GM19193 (cell line): ENCODE measurements around the gene ANKUB1.

Experiments
- POLR2A ChIP-seq: IDR thresholded peaks from 4 replicates; pipeline ENCODE4 v1.6.1; 2011; ENCODE audit not compliant: insufficient read depth, insufficient read length; ENCODE audit errors: extremely low read depth

The ANKUB1 gene

DNA sequence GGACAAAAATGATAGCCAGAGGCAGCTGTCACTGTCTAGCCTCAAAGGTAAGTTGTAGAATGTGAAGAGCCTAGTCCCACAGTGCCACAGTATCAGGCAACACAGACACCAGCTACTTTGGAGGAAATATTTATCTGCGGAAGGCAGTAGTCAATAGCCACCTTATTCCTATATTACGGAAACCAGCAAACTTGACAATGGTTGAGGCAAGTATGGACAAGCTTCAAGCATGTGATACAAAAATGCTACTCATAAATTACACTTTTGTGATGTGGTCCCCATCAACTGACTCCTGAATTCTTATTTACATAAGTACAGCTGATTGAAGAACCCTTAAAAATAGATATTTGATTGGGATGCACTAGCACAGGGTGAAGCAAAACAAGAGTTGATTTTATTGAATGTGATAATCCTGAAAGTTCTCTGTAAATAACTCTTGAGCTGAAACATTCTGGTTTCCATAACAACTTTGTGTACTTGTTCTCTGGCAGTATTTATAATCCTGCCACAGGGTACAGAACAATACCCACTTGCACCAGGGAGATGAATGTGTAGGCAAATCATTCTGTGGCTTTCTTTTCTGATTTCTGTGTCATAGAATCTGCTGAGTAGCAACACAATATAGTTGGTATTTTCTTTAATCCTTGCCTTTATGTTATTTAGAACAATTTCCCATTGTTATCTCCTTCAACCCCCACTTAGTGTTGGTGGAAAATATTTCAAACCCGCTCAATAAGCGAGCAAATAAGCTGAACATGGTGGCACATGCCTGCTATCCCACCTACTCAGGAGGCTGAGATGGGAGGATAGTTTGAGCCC lies at the start of gene ANKUB1:
Gene ANKUB1, minus strand, starts transcription at position 103 of the 819 bp plus-strand sequence. CDS start 188 bp downstream, outside the sequence.
- no peak for TF ChIP-seq POLR2A

DNA sequence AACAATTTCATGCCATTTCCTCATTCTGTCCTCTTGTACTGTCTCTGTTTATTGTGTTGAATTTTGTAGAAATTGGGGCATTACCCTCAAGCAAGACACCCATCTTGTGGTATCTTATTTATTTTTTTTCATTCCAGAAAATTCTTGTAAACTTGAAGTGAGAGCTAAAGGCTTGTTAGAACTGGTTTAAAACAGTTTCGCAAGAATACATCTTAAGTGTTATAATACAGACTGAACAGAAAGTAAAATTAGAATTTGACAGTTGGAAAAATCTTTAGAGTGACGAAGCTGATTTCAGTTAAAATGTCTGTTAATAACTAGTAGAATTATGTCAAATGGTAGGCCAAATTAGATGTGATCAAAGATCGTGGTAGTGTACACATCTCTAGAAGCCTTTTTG lies 47.5 kb upstream of the ANKUB1 start:
- TF ChIP-seq POLR2A, result no peak

GRCh38 chr3:149833241-149833640 lies 40.9 kb upstream of the ANKUB1 start:
- TF ChIP-seq POLR2A, result no peak

DNA sequence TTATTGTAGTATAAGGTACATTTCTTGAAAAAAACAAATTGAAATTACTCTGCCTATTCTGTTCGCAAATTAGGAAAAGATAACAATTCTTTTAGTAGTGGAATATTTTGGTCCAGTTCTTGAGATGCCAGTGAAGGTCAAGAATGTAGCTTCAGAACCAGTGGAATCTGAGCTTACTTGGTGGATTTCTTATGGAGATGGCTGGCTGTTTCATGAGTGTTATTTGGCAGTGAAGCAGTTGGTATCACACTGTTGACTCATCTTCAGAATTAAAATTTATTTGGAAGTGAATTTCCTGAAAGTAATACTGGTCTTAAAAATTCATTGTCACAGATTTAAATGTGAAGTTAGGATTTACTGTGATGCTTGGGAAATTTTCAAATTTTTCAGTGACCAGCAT lies 39.7 kb upstream of the ANKUB1 start:
- TF ChIP-seq POLR2A, result no peak

- no peak for TF ChIP-seq POLR2A
These were observed 39.0 kb upstream of the ANKUB1 start for GRCh38 chr3:149831321-149831720.

DNA sequence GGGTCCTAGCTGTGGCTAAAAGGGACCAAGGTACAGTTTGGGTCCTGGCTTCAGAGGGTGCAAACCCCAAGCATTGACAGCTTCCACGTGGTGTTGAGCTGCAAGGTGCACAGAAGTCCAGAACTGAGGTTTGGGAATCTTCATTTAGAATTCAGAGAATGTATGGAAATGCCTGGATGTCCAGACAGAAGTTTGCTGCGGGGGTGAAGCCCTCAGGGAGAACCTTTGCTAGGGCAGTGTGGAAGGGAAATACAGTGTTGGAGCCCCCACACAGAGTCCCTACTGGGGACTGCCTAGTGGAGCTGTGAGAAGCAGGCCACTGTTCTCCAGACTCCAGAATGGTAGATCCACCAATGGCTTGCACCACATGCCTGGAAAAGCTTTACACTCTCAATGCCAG lies 38.5 kb upstream of the ANKUB1 start:
- TF ChIP-seq POLR2A, result no peak

DNA sequence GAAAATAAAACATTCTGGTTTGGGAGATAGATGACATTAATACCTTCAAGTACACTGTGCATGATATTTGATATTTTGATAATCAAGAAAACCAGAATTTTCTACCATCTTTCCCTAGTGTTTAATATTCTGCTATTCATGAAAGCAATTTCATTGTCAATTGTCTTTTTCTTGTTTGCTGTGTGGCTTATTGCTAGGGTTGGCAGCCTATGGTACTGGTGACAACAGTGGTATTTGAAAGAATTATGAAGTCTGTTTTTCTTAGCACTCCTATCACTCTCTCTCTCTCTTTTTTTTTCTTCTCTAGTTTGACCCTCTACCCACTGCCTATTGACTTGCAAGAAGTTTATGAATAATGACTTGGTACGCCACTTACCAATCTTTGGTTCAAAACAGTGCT lies 36.0 kb upstream of the ANKUB1 start:
- no peak for TF ChIP-seq POLR2A

GRCh38 chr3:149826636-149827035 lies 34.3 kb upstream of the ANKUB1 start:
- no peak for TF ChIP-seq POLR2A

- TF ChIP-seq POLR2A, result no peak
These were observed 27.8 kb upstream of the ANKUB1 start for GRCh38 chr3:149820183-149820582.

GRCh38 chr3:149819432-149819831 lies 27.1 kb upstream of the ANKUB1 start:
- no peak for TF ChIP-seq POLR2A

GRCh38 chr3:149816986-149817385 lies 24.6 kb upstream of the ANKUB1 start:
- TF ChIP-seq POLR2A, result no peak

GRCh38 chr3:149816311-149816710 lies 24.0 kb upstream of the ANKUB1 start:
- no peak for TF ChIP-seq POLR2A

- no peak for TF ChIP-seq POLR2A
These were observed 23.4 kb upstream of the ANKUB1 start for GRCh38 chr3:149815728-149816127.

DNA sequence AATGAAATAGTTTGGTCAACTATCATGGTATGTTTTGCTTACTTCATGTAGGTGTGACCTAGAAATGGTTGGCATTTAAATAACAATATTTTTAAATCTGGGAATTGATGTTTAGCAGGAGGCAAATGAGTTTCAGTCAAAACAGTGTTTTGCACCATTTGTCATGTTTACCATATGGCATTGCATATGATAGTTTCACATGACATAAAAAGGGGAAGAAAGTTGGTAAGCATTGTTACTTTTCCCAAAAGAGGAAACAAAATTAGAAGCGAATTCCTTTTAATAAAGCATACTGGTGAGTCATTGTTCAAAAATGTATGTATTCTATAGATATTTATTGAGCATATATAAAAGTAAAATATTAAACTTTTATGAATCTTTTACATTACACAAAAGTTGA lies 23.0 kb upstream of the ANKUB1 start:
- no peak for TF ChIP-seq POLR2A

DNA sequence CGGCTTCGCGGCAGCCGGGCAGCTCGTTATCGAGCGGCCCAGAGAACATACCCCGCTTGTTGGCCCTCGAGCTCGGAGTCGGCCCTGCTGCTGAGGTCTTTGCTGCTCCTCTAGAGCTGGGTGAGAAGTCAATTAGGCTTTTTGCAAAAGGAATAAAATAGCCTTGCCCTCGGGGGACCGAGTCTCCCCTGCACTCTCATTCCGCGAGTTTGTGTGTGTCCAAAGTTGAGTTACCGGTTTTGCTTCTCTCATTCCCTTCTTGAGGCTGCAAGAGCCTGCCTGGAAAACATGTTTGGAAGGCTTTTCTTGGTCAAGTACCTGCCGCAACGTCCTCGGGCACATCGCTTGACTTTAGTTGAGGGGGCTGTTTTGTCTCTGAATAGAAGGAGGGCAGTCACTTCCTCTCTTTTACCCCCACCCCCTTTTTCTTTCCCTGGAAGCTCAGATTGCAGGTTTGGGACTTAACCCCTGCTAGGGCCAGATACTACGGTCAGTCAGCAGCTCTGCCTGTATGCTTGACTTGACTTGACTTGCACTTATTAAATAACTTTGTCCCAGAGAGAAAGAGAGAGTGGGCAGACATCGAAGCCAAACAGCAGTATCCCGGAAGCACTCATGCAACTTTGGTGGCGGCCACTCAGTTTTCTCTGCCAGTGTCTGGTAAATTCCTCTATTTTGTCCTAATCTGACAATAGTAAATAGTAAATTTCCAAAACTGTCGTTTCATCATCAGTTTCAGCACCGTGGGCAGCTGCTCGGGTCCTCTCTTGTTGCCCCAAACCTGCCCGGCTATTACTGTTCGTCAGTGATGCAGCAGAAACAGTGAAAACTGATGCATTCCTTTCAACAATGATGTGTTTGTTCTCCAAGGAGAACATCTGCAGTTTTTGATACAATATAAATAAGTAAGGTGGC lies 21.3 kb upstream of the ANKUB1 start:
- no peak for TF ChIP-seq POLR2A
